Endothelial cell (in vitro differentiated cells): ENCODE data around the gene MYO3B. TPM values are rescaled to one million over a fixed set of nuclear protein-coding genes. Genes with fewer than 3 reads are reported as not detected.

Experiments used
- DNase-seq: peaks from one replicate; pipeline ENCODE4 v3.0.0; 2021; ENCODE audit warnings: low spot score
- H3K27ac Mint-ChIP-seq: one replicate; pipeline ENCODE4 v1.8.0; 2021; ENCODE audit warnings: mixed read lengths, inconsistent platforms; ENCODE audit not compliant: unreplicated experiment
- H3K27me3 Mint-ChIP-seq: one replicate; pipeline ENCODE4 v1.8.0; 2021; ENCODE audit warnings: mild to moderate bottlenecking, moderate library complexity, mixed read lengths, inconsistent platforms; ENCODE audit not compliant: unreplicated experiment
- H3K36me3 Mint-ChIP-seq: one replicate; pipeline ENCODE4 v1.8.0; 2021; ENCODE audit warnings: mild to moderate bottlenecking, low read depth, mixed read lengths, inconsistent platforms; ENCODE audit not compliant: unreplicated experiment
- H3K4me1 Mint-ChIP-seq: one replicate; pipeline ENCODE4 v1.8.0; 2021; ENCODE audit warnings: mild to moderate bottlenecking, mixed read lengths, inconsistent platforms; ENCODE audit not compliant: unreplicated experiment
- H3K4me3 Mint-ChIP-seq: one replicate; pipeline ENCODE4 v1.8.0; 2021; ENCODE audit warnings: mild to moderate bottlenecking, mixed read lengths, inconsistent platforms; ENCODE audit not compliant: unreplicated experiment
- H3K9me3 Mint-ChIP-seq: one replicate; pipeline ENCODE4 v1.8.0; 2021; ENCODE audit warnings: mixed read lengths, inconsistent platforms; ENCODE audit not compliant: unreplicated experiment
- CTCF ChIP-seq: fragments of 200-600 bp; sonication (generic); IDR thresholded peaks from one replicate; pipeline ENCODE4 v1.5.0; 2021; ENCODE audit warnings: antibody characterized with exemption; ENCODE audit not compliant: unreplicated experiment
- total RNA-seq: library from RNA; stranded (reverse); fragmentation: NEBNext Ultra II Directional; extraction: Animal tissue kit (Norgen Biotek cat#: 25700); gene quantifications from one replicate; pipeline ENCODE4 v1.2.1, GENCODE V29; 2021; ENCODE audit not compliant: unreplicated experiment

The MYO3B gene
- total RNA-seq, 1 donor from 2014 or later: 1.3 TPM

GRCh38 chr2:170180031-170180566 is 2.2 kb downstream of the MYO3B start:
- no peak for TF ChIP-seq CTCF
- no peak for DNase-seq
- H3K4me3 Mint-ChIP-seq: no peak overlapping the region
- H3K36me3 Mint-ChIP-seq: no peaks in the 10 kb centered on the region
- H3K27me3 Mint-ChIP-seq: no peaks in the 10 kb centered on the region
- no peaks in the 10 kb centered on the region for H3K9me3 Mint-ChIP-seq
- no peak overlapping the region for H3K27ac Mint-ChIP-seq
- H3K4me1 Mint-ChIP-seq: no peaks in the 10 kb centered on the region

GRCh38 chr2:170181602-170182001 is 3.7 kb downstream of the MYO3B start:
- DNase-seq: no peak
- H3K4me3 Mint-ChIP-seq: no peak overlapping the region
- H3K9me3 Mint-ChIP-seq: no peaks in the 10 kb centered on the region
- peaks cover 2% of the 10 kb centered on the region for H3K27me3 Mint-ChIP-seq
- TF ChIP-seq CTCF: no peak
- no peak overlapping the region for H3K27ac Mint-ChIP-seq
- H3K36me3 Mint-ChIP-seq: peaks cover 5% of the 10 kb centered on the region
- H3K4me1 Mint-ChIP-seq: no peaks in the 10 kb centered on the region

- H3K9me3 Mint-ChIP-seq: no peaks in the 10 kb centered on the region
Measured at GRCh38 chr2:170185319-170185718, 7.4 kb downstream of the MYO3B start.

GRCh38 chr2:170189757-170190156 is 11.8 kb downstream of the MYO3B start:
- no peak overlapping the region for H3K4me3 Mint-ChIP-seq
- H3K27me3 Mint-ChIP-seq: peaks cover 2% of the 10 kb centered on the region
- no peak for DNase-seq
- TF ChIP-seq CTCF: no peak
- no peaks in the 10 kb centered on the region for H3K9me3 Mint-ChIP-seq
- peaks cover 5% of the 10 kb centered on the region for H3K36me3 Mint-ChIP-seq
- H3K4me1 Mint-ChIP-seq: no peaks in the 10 kb centered on the region
- H3K27ac Mint-ChIP-seq: no peak overlapping the region

More at GRCh38 chr2:170185319-170185718, 7.4 kb downstream of the MYO3B start:
- no peak for DNase-seq
- TF ChIP-seq CTCF: no peak
- H3K27ac Mint-ChIP-seq: no peak overlapping the region
- H3K4me1 Mint-ChIP-seq: no peaks in the 10 kb centered on the region
- peaks cover 5% of the 10 kb centered on the region for H3K36me3 Mint-ChIP-seq
- no peak overlapping the region for H3K4me3 Mint-ChIP-seq
- H3K27me3 Mint-ChIP-seq: peaks cover 2% of the 10 kb centered on the region

- no peak overlapping the region for H3K27ac Mint-ChIP-seq
- no peak for TF ChIP-seq CTCF
- DNase-seq: no peak
- no peaks in the 10 kb centered on the region for H3K9me3 Mint-ChIP-seq
- H3K36me3 Mint-ChIP-seq: peaks cover 5% of the 10 kb centered on the region
- no peaks in the 10 kb centered on the region for H3K4me1 Mint-ChIP-seq
- H3K4me3 Mint-ChIP-seq: no peak overlapping the region
- H3K27me3 Mint-ChIP-seq: peaks cover 5% of the 10 kb centered on the region
Measured at GRCh38 chr2:170190172-170190571, 12.2 kb downstream of the MYO3B start.
